ENCODE results near the gene ICA1.

- TF ChIP-seq CTCF (conservative IDR thresholded peaks at IDR 0.05; ENCODE audit: low read depth in 2 of 2) (no peak), EZH2phosphoT487 (IDR thresholded peaks at IDR 0.05; ENCODE audit: unreplicated experiment) (no peak), POLR2AphosphoS5 (IDR thresholded peaks at IDR 0.05; ENCODE audit: low read depth) (no peak), EZH2 (IDR thresholded peaks at IDR 0.05; ENCODE audit: low read depth, unreplicated experiment) (no peak), ETS1 (IDR thresholded peaks at IDR 0.05) (no peak), JUNB (IDR thresholded peaks at IDR 0.05; ENCODE audit: unreplicated experiment) (no peak), ZNF331 (CRISPR knock-in tag; IDR thresholded peaks at IDR 0.05; ENCODE audit: low read depth) (no peak)
These were observed 132.7 kb downstream of the ICA1 start for GRCh38 chr7:8129318-8129659.
